A673 (cell line): Measurements from ENCODE around the gene ATOH8.

Source experiments
- EZH2 ChIP-seq: fragments of 200-600 bp; sonication (generic); IDR thresholded peaks from 2 replicates; pipeline ENCODE4 v1.6.1; 2017; ENCODE audit warnings: borderline replicate concordance, low read depth, mild to moderate bottlenecking, mixed read lengths, antibody characterized with exemption, low read length; ENCODE audit not compliant: poor library complexity, severe bottlenecking
- TF ChIP-seq, protein P1 (sequence below): fragments of 300-800, 200-600 bp; sonication (generic); conservative IDR thresholded peaks from 2 replicates; pipeline ENCODE4 v1.5.1; 2017; ENCODE audit warnings: low read depth, mild to moderate bottlenecking, antibody characterized with exemption, low read length, moderate library complexity, mixed read lengths

DNA sequence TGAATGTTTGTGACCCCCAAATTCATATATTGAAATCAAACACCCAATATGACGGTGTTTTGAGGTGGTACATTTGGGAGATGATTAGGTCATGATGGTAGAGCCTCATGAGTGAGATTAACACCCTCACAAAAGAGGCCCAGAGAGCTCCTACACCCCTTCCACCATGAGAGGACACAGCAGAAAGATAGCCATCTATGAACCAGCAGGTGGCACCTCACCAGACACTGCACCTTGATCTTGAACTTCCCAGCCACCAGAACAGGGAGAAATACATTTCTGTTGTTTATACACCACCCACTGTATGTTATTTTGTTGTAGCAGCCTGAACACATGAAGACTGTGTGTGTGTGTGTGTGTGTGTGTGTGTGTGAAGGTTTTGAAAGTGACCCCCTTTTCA lies 76.9 kb downstream of the ATOH8 start:
- TF ChIP-seq, protein P1, sequence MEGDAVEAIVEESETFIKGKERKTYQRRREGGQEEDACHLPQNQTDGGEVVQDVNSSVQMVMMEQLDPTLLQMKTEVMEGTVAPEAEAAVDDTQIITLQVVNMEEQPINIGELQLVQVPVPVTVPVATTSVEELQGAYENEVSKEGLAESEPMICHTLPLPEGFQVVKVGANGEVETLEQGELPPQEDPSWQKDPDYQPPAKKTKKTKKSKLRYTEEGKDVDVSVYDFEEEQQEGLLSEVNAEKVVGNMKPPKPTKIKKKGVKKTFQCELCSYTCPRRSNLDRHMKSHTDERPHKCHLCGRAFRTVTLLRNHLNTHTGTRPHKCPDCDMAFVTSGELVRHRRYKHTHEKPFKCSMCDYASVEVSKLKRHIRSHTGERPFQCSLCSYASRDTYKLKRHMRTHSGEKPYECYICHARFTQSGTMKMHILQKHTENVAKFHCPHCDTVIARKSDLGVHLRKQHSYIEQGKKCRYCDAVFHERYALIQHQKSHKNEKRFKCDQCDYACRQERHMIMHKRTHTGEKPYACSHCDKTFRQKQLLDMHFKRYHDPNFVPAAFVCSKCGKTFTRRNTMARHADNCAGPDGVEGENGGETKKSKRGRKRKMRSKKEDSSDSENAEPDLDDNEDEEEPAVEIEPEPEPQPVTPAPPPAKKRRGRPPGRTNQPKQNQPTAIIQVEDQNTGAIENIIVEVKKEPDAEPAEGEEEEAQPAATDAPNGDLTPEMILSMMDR, result 0 out of 2 replicates have a peak, but pooled peaks have one; percentile 26
- no peak for TF ChIP-seq EZH2
